Cardiac muscle cell (in vitro differentiated cells and primary cell): ENCODE measurements around the gene LATS2. TPM values are rescaled to one million over a fixed set of nuclear protein-coding genes. Genes with fewer than 3 reads are reported as not detected.

Source experiments
- DNase-seq, 2 donors: peaks; one replicate each; pipeline versions ENCODE4 v3.0.0 to v3.0.0-alpha.2; 2010 to 2017; ENCODE audit warnings: low read depth in 1 of 2, low spot score in 1 of 2
- H3K27ac ChIP-seq: fragments of 200-600 bp; sonication (generic); 2 replicates; pipeline ENCODE4 v1.5.1; 2016
- H3K27me3 ChIP-seq: fragments of 200-600 bp; sonication (generic); 2 replicates; pipeline ENCODE4 v1.6.0; 2016; ENCODE audit warnings: control low read depth
- H3K36me3 ChIP-seq: fragments of 200-600 bp; sonication (generic); 2 replicates; pipeline ENCODE4 v1.5.1; 2016; ENCODE audit warnings: control low read depth
- H3K4me1 ChIP-seq: fragments of 200-600 bp; sonication (generic); 2 replicates; pipeline ENCODE4 v1.8.1; 2017; ENCODE audit warnings: low read depth, mild to moderate bottlenecking, mixed run types
- H3K4me3 ChIP-seq: fragments of 200-600 bp; sonication (generic); 2 replicates; pipeline ENCODE4 v1.5.1; 2016; ENCODE audit warnings: mild to moderate bottlenecking
- H3K9me3 ChIP-seq: fragments of 200-600 bp; sonication (generic); 2 replicates; pipeline ENCODE4 v1.5.1; 2017; ENCODE audit warnings: low read depth, mild to moderate bottlenecking, control low read depth
- CTCF ChIP-seq: IDR thresholded peaks from 2 replicates; pipeline ENCODE4 v1.5.1; 2012; ENCODE audit warnings: low read depth, mild to moderate bottlenecking, low read length
- polyA plus RNA-seq: library from polyadenylated mRNA; unstranded; fragments of >200 nt; fragmentation: Nextera tagmentation; extraction: Ambion mirVana; gene quantifications from 2 replicates; pipeline ENCODE4 v1.2.1, GENCODE V29; 2016
- total RNA-seq: library from RNA; depleted of rRNA; stranded (reverse); fragments of >200 nt; gene quantifications from 2 replicates; pipeline ENCODE4 v1.2.3, GENCODE V29; 2016

LATS2 gene
- total and polyA plus RNA-seq, 2 experiments from 2014 or later, result 4.0 to 14.7 TPM

- no peak overlapping the region for H3K27ac ChIP-seq
- no peak overlapping the region for H3K4me3 ChIP-seq
- H3K9me3 ChIP-seq, result no peaks in the 10 kb centered on the region
- no peak for TF ChIP-seq CTCF
- no peak for DNase-seq
- H3K4me1 ChIP-seq, result no peaks in the 10 kb centered on the region
- peaks cover 12% of the 10 kb centered on the region for H3K27me3 ChIP-seq
- no peaks in the 10 kb centered on the region for H3K36me3 ChIP-seq
Observed at GRCh38 chr13:21075011-21075378, 13.6 kb upstream of the LATS2 start.

- Histone ChIP-seq H3K36me3 (no peaks in the 10 kb centered on the region), H3K4me3 (no peak overlapping the region), H3K9me3 (no peaks in the 10 kb centered on the region), H3K27ac (no peak overlapping the region), H3K4me1 (no peaks in the 10 kb centered on the region), H3K27me3 (peaks cover 12% of the 10 kb centered on the region)
- DNase-seq, result peak in 1 of 2 donors; percentile 46
- TF ChIP-seq CTCF, result no peak
Observed at GRCh38 chr13:21074546-21074945, 13.2 kb upstream of the LATS2 start.

GRCh38 chr13:21071924-21072323 is 10.5 kb upstream of the LATS2 start:
- Histone ChIP-seq H3K4me3 (no peak overlapping the region), H3K4me1 (no peaks in the 10 kb centered on the region), H3K27me3 (peaks cover 12% of the 10 kb centered on the region), H3K36me3 (no peaks in the 10 kb centered on the region), H3K9me3 (no peaks in the 10 kb centered on the region), H3K27ac (no peak overlapping the region)
- TF ChIP-seq CTCF, result no peak
- peak in 1 of 2 donors; percentile 68 for DNase-seq

- H3K4me3 ChIP-seq, result no peak overlapping the region
- H3K36me3 ChIP-seq, result no peaks in the 10 kb centered on the region
- no peaks in the 10 kb centered on the region for H3K4me1 ChIP-seq
- H3K27ac ChIP-seq, result no peak overlapping the region
- DNase-seq, result no peak
- TF ChIP-seq CTCF, result no peak
- H3K9me3 ChIP-seq, result no peaks in the 10 kb centered on the region
- H3K27me3 ChIP-seq, result peaks cover 12% of the 10 kb centered on the region
Observed at GRCh38 chr13:21071015-21071414, 9.6 kb upstream of the LATS2 start.

- TF ChIP-seq CTCF, result no peak
Observed at GRCh38 chr13:21069561-21070004, 8.2 kb upstream of the LATS2 start.

GRCh38 chr13:21067848-21068247 is 6.5 kb upstream of the LATS2 start:
- Histone ChIP-seq H3K27me3 (no peaks in the 10 kb centered on the region), H3K4me3 (no peak overlapping the region)

More at GRCh38 chr13:21069561-21070004, 8.2 kb upstream of the LATS2 start:
- peak in 1 of 2 donors; percentile 96 for DNase-seq
- no peak overlapping the region for H3K4me3 ChIP-seq
- no peaks in the 10 kb centered on the region for H3K4me1 ChIP-seq
- peaks cover 2% of the 10 kb centered on the region for H3K27me3 ChIP-seq
- H3K36me3 ChIP-seq, result no peaks in the 10 kb centered on the region
- no peaks in the 10 kb centered on the region for H3K9me3 ChIP-seq
- no peak overlapping the region for H3K27ac ChIP-seq

More at GRCh38 chr13:21067848-21068247, 6.5 kb upstream of the LATS2 start:
- Histone ChIP-seq H3K4me1 (no peaks in the 10 kb centered on the region), H3K9me3 (no peaks in the 10 kb centered on the region), H3K36me3 (no peaks in the 10 kb centered on the region), H3K27ac (no peak overlapping the region)
- no peak for DNase-seq
- no peak for TF ChIP-seq CTCF
